HEK293 (cell line): ENCODE measurements around the gene TMTC1.

Experiments used
- CTCF ChIA-PET: fragments of 350-600 bp; formaldehyde crosslinking; extraction: SDS; loops from one replicate; lab custom pipeline; 2021; ENCODE audit warnings: antibody characterized with exemption; lab: Yijun Ruan, JAX
- POLR2A ChIA-PET: fragments of 300-600 bp; formaldehyde crosslinking; extraction: SDS; loops from one replicate; lab custom pipeline; 2020; ENCODE audit warnings: antibody characterized with exemption, inconsistent platforms; lab: Yijun Ruan, JAX
- H3K27ac ChIP-seq: fragments of 200-500 bp; sonication (Bioruptor generic); 2 replicates; pipeline ENCODE4 v1.5.1; 2014; ENCODE audit warnings: low read depth, low read length, control low read depth, inconsistent platforms; ENCODE audit errors: extremely low read depth
- H3K36me3 ChIP-seq, 2 experiments: fragments of 200-500 bp in 1 of 2; sonication (Bioruptor generic) in 1 of 2; 1 replicate in 1 of 2; 2 replicates in 1 of 2; pipeline ENCODE4 v1.5.1; 2014 to 2017; ENCODE audit warnings: inconsistent platforms in 2 of 2, low read length in 2 of 2; ENCODE audit not compliant: control insufficient read depth in 2 of 2, insufficient read depth in 1 of 2
- H3K4me1 ChIP-seq: fragments of 200-500 bp; sonication (Bioruptor generic); 2 replicates; pipeline ENCODE4 v1.5.1; 2014; ENCODE audit warnings: mild to moderate bottlenecking, low read length, inconsistent platforms; ENCODE audit not compliant: control insufficient read depth, insufficient read depth
- H3K4me3 ChIP-seq: 2 replicates; pipeline ENCODE4 v1.5.1; 2011; ENCODE audit warnings: low read depth, mild to moderate bottlenecking, control low read depth, low read length, moderate library complexity
- H3K9me3 ChIP-seq: fragments of 200-500 bp; sonication (Bioruptor generic); 2 replicates; pipeline ENCODE4 v1.5.1; 2014; ENCODE audit warnings: low read depth, low read length, inconsistent platforms; ENCODE audit not compliant: control insufficient read depth, insufficient read depth
- GLI4 ChIP-seq: fragments of 450-650 bp; formaldehyde crosslinking; IDR thresholded peaks from 2 replicates; pipeline ENCODE4 v1.5.1; 2016; ENCODE audit warnings: missing biosample characterization, missing genetic modification characterization
- KLF10 ChIP-seq: fragments of 450-650 bp; IDR thresholded peaks from 2 replicates; pipeline ENCODE4 v1.5.1; 2018; ENCODE audit warnings: missing biosample characterization, mild to moderate bottlenecking, missing genetic modification characterization
- KLF7 ChIP-seq: fragments of 450-650 bp; formaldehyde crosslinking; IDR thresholded peaks from 2 replicates; pipeline ENCODE4 v1.5.1; 2016; ENCODE audit warnings: missing biosample characterization, missing genetic modification characterization, borderline replicate concordance
- RBAK ChIP-seq: fragments of 450-650 bp; formaldehyde crosslinking; IDR thresholded peaks from 2 replicates; pipeline ENCODE4 v1.5.1; 2016; ENCODE audit warnings: missing biosample characterization, missing genetic modification characterization
- TCF7L2 ChIP-seq: IDR thresholded peaks from 2 replicates; pipeline ENCODE4 v1.6.1; 2011; ENCODE audit warnings: low read depth, mild to moderate bottlenecking, inconsistent platforms, low read length, moderate library complexity, borderline replicate concordance
- ZNF121 ChIP-seq: fragments of 450-650 bp; formaldehyde crosslinking; IDR thresholded peaks from 2 replicates; pipeline ENCODE4 v1.5.1; 2016; ENCODE audit warnings: missing biosample characterization, missing genetic modification characterization
- ZNF138 ChIP-seq: fragments of 450-650 bp; formaldehyde crosslinking; IDR thresholded peaks from 2 replicates; pipeline ENCODE4 v1.5.1; 2016; ENCODE audit warnings: missing biosample characterization, missing genetic modification characterization, borderline replicate concordance
- ZNF341 ChIP-seq: fragments of 450-650 bp; formaldehyde crosslinking; IDR thresholded peaks from 2 replicates; pipeline ENCODE4; 2016; ENCODE audit warnings: low read depth, missing biosample characterization, missing genetic modification characterization
- ZNF423 ChIP-seq: fragments of 450-650 bp; formaldehyde crosslinking; IDR thresholded peaks from 2 replicates; pipeline ENCODE4 v1.5.1; 2016; ENCODE audit warnings: missing biosample characterization, missing genetic modification characterization
- ZNF530 ChIP-seq: fragments of 450-650 bp; formaldehyde crosslinking; IDR thresholded peaks from 2 replicates; pipeline ENCODE4 v1.5.1; 2016; ENCODE audit warnings: low read depth, missing biosample characterization, missing genetic modification characterization
- ZNF549 ChIP-seq: fragments of 450-650 bp; IDR thresholded peaks from 2 replicates; pipeline ENCODE4 v1.5.1; 2018; ENCODE audit warnings: missing biosample characterization, missing genetic modification characterization, mild to moderate bottlenecking, inconsistent platforms, moderate library complexity
- ZNF600 ChIP-seq: fragments of 450-650 bp; formaldehyde crosslinking; IDR thresholded peaks from 2 replicates; pipeline ENCODE4 v1.5.1; 2016; ENCODE audit warnings: missing biosample characterization, missing genetic modification characterization
- ZNF704 ChIP-seq: fragments of 450-650 bp; formaldehyde crosslinking; IDR thresholded peaks from 2 replicates; pipeline ENCODE4 v1.5.1; 2016; ENCODE audit warnings: missing biosample characterization, missing genetic modification characterization
- ZNF768 ChIP-seq: fragments of 450-650 bp; formaldehyde crosslinking; IDR thresholded peaks from 2 replicates; pipeline ENCODE4 v1.5.1; 2018; ENCODE audit warnings: missing biosample characterization, mild to moderate bottlenecking, missing genetic modification characterization
- ZNF830 ChIP-seq: fragments of 450-650 bp; IDR thresholded peaks from 2 replicates; pipeline ENCODE4 v1.5.0; 2018; ENCODE audit warnings: missing biosample characterization, missing genetic modification characterization, low read depth, mild to moderate bottlenecking, moderate library complexity
- ZXDB ChIP-seq: fragments of 450-650 bp; formaldehyde crosslinking; IDR thresholded peaks from 2 replicates; pipeline ENCODE4 v1.5.1; 2016; ENCODE audit warnings: missing biosample characterization, missing genetic modification characterization
- TF ChIP-seq, protein P1 (sequence below): fragments of 450-650 bp; formaldehyde crosslinking; IDR thresholded peaks from 2 replicates; pipeline ENCODE4 v1.5.1; 2016; ENCODE audit warnings: missing biosample characterization, missing genetic modification characterization
- TF ChIP-seq, protein P2 (sequence below): fragments of 450-650 bp; formaldehyde crosslinking; optimal IDR thresholded peaks from 2 replicates; pipeline ENCODE3; 2016; ENCODE audit warnings: missing biosample characterization, mild to moderate bottlenecking, missing genetic modification characterization
- TF ChIP-seq, protein P3 (sequence below): fragments of 450-650 bp; formaldehyde crosslinking; IDR thresholded peaks from 2 replicates; pipeline ENCODE4 v1.5.1; 2017; ENCODE audit warnings: missing biosample characterization, missing genetic modification characterization
- TF ChIP-seq, protein P4 (sequence below): fragments of 450-650 bp; formaldehyde crosslinking; IDR thresholded peaks from 2 replicates; pipeline ENCODE4 v1.5.1; 2016; ENCODE audit warnings: missing biosample characterization, missing genetic modification characterization, low read depth

The TMTC1 gene

DNA sequence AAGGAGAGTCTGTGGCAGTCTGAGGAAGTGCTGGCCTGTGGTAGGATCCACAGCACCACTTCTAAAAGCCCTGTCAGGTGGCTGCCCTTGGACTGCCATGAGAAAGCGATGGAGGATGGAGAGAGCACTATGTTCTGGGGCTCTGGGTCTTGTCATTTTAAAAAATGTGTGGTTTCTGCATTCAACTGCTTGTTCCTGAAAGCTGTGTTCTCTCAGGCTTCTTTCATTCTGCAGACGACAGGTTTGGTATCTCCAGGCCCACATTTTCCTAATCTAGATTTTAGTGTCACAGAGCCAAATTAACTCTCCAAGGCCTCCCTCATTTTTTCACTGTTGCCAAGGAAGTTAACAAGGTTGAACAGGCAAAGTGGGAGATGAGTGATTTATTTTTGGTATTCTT is 296.8 kb downstream of the TMTC1 start:
- H3K27ac ChIP-seq = no peak overlapping the region
- TF ChIP-seq ZNF704 (no peak), TCF7L2 (no peak), ZNF530 (no peak), ZNF138 (no peak), ZNF341 (no peak), GLI4 (tag by site-specific recombination) (no peak), ZNF600 (tag by site-specific recombination) (no peak), ZNF423 (no peak), ZNF121 (tag by site-specific recombination) (no peak), ZNF830 (tag by site-specific recombination) (no peak), ZNF549 (tag by site-specific recombination) (no peak), RBAK (no peak), KLF10 (tag by site-specific recombination) (no peak), KLF7 (tag by site-specific recombination) (no peak), ZXDB (tag by site-specific recombination) (no peak), ZNF768 (tag by site-specific recombination) (no peak)
- TF ChIP-seq, protein P1, sequence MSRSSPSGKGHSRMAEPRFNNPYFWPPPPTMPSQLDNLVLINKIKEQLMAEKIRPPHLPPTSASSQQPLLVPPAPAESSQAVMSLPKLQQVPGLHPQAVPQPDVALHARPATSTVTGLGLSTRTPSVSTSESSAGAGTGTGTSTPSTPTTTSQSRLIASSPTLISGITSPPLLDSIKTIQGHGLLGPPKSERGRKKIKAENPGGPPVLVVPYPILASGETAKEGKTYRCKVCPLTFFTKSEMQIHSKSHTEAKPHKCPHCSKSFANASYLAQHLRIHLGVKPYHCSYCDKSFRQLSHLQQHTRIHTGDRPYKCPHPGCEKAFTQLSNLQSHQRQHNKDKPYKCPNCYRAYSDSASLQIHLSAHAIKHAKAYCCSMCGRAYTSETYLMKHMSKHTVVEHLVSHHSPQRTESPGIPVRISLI = no peak
- TF ChIP-seq, protein P2, sequence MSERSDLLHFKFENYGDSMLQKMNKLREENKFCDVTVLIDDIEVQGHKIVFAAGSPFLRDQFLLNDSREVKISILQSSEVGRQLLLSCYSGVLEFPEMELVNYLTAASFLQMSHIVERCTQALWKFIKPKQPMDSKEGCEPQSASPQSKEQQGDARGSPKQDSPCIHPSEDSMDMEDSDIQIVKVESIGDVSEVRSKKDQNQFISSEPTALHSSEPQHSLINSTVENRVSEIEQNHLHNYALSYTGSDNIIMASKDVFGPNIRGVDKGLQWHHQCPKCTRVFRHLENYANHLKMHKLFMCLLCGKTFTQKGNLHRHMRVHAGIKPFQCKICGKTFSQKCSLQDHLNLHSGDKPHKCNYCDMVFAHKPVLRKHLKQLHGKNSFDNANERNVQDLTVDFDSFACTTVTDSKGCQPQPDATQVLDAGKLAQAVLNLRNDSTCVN = no peak
- TF ChIP-seq, protein P3, sequence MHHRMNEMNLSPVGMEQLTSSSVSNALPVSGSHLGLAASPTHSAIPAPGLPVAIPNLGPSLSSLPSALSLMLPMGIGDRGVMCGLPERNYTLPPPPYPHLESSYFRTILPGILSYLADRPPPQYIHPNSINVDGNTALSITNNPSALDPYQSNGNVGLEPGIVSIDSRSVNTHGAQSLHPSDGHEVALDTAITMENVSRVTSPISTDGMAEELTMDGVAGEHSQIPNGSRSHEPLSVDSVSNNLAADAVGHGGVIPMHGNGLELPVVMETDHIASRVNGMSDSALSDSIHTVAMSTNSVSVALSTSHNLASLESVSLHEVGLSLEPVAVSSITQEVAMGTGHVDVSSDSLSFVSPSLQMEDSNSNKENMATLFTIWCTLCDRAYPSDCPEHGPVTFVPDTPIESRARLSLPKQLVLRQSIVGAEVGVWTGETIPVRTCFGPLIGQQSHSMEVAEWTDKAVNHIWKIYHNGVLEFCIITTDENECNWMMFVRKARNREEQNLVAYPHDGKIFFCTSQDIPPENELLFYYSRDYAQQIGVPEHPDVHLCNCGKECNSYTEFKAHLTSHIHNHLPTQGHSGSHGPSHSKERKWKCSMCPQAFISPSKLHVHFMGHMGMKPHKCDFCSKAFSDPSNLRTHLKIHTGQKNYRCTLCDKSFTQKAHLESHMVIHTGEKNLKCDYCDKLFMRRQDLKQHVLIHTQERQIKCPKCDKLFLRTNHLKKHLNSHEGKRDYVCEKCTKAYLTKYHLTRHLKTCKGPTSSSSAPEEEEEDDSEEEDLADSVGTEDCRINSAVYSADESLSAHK (tag by site-specific recombination) = no peak
- TF ChIP-seq, protein P4, sequence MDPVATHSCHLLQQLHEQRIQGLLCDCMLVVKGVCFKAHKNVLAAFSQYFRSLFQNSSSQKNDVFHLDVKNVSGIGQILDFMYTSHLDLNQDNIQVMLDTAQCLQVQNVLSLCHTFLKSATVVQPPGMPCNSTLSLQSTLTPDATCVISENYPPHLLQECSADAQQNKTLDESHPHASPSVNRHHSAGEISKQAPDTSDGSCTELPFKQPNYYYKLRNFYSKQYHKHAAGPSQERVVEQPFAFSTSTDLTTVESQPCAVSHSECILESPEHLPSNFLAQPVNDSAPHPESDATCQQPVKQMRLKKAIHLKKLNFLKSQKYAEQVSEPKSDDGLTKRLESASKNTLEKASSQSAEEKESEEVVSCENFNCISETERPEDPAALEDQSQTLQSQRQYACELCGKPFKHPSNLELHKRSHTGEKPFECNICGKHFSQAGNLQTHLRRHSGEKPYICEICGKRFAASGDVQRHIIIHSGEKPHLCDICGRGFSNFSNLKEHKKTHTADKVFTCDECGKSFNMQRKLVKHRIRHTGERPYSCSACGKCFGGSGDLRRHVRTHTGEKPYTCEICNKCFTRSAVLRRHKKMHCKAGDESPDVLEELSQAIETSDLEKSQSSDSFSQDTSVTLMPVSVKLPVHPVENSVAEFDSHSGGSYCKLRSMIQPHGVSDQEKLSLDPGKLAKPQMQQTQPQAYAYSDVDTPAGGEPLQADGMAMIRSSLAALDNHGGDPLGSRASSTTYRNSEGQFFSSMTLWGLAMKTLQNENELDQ (tag by site-specific recombination) = no peak
- no peaks in the 10 kb centered on the region for H3K9me3 ChIP-seq
- no peaks in the 10 kb centered on the region for H3K4me1 ChIP-seq
- ChIA-PET CTCF (no interaction called here), POLR2A (no interaction called here)
- no peaks in the 10 kb centered on the region for H3K36me3 ChIP-seq
- H3K4me3 ChIP-seq = no peak overlapping the region
